ENCODE measurements around the gene RER1.

Gene RER1

GRCh38 chr1:2399890-2400575 is 8.4 kb downstream of the RER1 start:
- H3K36me3 ChIP-seq (ENCODE audit: insufficient read depth, low read length): peaks cover 87% of the 10 kb centered on the region
- H3K4me3 ChIP-seq (ENCODE audit: low read depth in 1 of 2, low read length in 2 of 2): no peak overlapping the region
- H3K27ac ChIP-seq (ENCODE audit: low read depth, low read length): no peak overlapping the region
- no peak overlapping the region for H3K9ac ChIP-seq (ENCODE audit: low read length)
- no peaks in the 10 kb centered on the region for H3K27me3 ChIP-seq (ENCODE audit: control insufficient read depth in 1 of 2, insufficient read depth in 2 of 2, low read length in 2 of 2)
- no peaks in the 10 kb centered on the region for H3K4me1 ChIP-seq (ENCODE audit: insufficient read depth, low read length)
- H3K9me3 ChIP-seq (ENCODE audit: low read length): no peaks in the 10 kb centered on the region

GRCh38 chr1:2400576-2400909 is 8.9 kb downstream of the RER1 start:
- Histone ChIP-seq H3K27me3 (ENCODE audit: control insufficient read depth in 1 of 2, insufficient read depth in 2 of 2, low read length in 2 of 2) (no peaks in the 10 kb centered on the region), H3K36me3 (ENCODE audit: insufficient read depth, low read length) (peaks cover 91% of the 10 kb centered on the region), H3K9ac (ENCODE audit: low read length) (no peak overlapping the region), H3K9me3 (ENCODE audit: low read length) (no peaks in the 10 kb centered on the region), H3K4me1 (ENCODE audit: insufficient read depth, low read length) (no peaks in the 10 kb centered on the region), H3K27ac (ENCODE audit: low read depth, low read length) (no peak overlapping the region), H3K4me3 (ENCODE audit: low read depth in 1 of 2, low read length in 2 of 2) (no peak overlapping the region)

DNA sequence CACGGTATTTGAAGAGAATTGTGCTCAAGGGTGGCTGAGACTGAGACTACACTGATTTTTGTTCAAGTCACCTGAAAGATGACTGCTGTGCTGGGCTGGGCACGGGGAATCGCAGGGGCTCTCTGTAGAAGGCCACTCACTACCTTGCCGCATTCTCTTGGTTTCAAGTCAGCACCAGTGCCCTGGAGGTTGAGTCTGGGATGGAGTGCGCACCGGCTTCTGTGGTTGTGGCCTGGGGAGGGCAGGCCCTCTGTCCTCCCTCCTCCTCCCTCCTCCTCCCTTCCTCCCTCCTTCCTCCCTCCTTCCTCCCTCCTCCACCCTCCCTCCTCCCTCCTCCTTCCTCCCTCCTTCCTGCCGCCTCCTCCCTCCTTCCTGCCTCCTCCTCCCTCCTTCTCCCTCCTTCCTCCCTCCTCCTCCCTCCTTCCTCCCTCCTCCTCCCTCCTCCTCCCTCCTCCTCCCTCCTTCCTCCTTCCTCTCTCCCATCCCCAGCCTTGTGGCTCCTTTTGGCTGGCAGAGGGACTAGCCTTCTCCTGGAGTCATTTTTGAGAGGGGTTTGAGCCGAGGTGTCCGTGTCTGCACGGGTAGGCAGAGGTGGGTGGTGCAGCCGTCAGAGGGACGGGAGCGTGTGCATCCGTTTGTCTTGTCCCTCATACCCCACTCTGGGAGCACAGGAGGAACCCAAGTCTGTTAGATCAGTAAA is 9.5 kb downstream of the RER1 start:
- H3K36me3 ChIP-seq (ENCODE audit: insufficient read depth, low read length): peaks cover 90% of the 10 kb centered on the region

GRCh38 chr1:2402420-2402819 is 10.8 kb downstream of the RER1 start:
- Histone ChIP-seq H3K4me3 (ENCODE audit: low read depth in 1 of 2, low read length in 2 of 2) (no peak overlapping the region), H3K9ac (ENCODE audit: low read length) (no peak overlapping the region), H3K36me3 (ENCODE audit: insufficient read depth, low read length) (peaks cover 91% of the 10 kb centered on the region)

More for the DNA sequence above, 9.5 kb downstream of the RER1 start:
- no peak overlapping the region for H3K9ac ChIP-seq (ENCODE audit: low read length)
- no peak overlapping the region for H3K27ac ChIP-seq (ENCODE audit: low read depth, low read length)
- H3K27me3 ChIP-seq (ENCODE audit: control insufficient read depth in 1 of 2, insufficient read depth in 2 of 2, low read length in 2 of 2): no peaks in the 10 kb centered on the region
- no peak overlapping the region for H3K4me3 ChIP-seq (ENCODE audit: low read depth in 1 of 2, low read length in 2 of 2)
- H3K4me1 ChIP-seq (ENCODE audit: insufficient read depth, low read length): no peaks in the 10 kb centered on the region
- no peaks in the 10 kb centered on the region for H3K9me3 ChIP-seq (ENCODE audit: low read length)

DNA sequence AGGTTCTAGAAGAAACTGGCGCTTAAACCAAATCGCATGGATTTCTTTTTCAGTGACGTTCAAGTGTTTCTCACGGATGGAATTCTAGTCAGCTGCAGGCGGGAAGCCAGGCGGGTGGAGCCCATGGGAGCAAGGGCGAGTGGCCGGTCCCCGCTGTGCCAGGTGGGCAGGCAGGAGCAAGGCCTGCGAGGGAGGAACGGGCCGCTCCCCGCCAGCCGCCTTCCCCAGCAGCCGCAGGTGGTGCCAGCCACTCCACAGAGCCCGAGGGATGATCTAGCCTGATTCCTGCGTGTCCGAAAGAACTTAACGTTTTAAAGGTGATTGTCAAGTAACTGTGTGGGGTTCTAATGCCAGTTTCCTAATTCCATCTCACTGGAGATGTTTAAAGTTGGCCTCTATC is 11.6 kb downstream of the RER1 start:
- Histone ChIP-seq H3K27me3 (ENCODE audit: control insufficient read depth in 1 of 2, insufficient read depth in 2 of 2, low read length in 2 of 2) (no peaks in the 10 kb centered on the region), H3K9me3 (ENCODE audit: low read length) (no peaks in the 10 kb centered on the region), H3K4me1 (ENCODE audit: insufficient read depth, low read length) (no peaks in the 10 kb centered on the region), H3K9ac (ENCODE audit: low read length) (no peak overlapping the region), H3K36me3 (ENCODE audit: insufficient read depth, low read length) (peaks cover 87% of the 10 kb centered on the region), H3K27ac (ENCODE audit: low read depth, low read length) (no peak overlapping the region), H3K4me3 (ENCODE audit: low read depth in 1 of 2, low read length in 2 of 2) (no peak overlapping the region)

More at GRCh38 chr1:2402420-2402819, 10.8 kb downstream of the RER1 start:
- H3K4me1 ChIP-seq (ENCODE audit: insufficient read depth, low read length): no peaks in the 10 kb centered on the region
- H3K27me3 ChIP-seq (ENCODE audit: control insufficient read depth in 1 of 2, insufficient read depth in 2 of 2, low read length in 2 of 2): no peaks in the 10 kb centered on the region
- no peaks in the 10 kb centered on the region for H3K9me3 ChIP-seq (ENCODE audit: low read length)
- no peak overlapping the region for H3K27ac ChIP-seq (ENCODE audit: low read depth, low read length)

GRCh38 chr1:2404142-2404889 is 12.7 kb downstream of the RER1 start:
- H3K4me3 ChIP-seq (ENCODE audit: low read depth in 1 of 2, low read length in 2 of 2): no peak overlapping the region
- no peak overlapping the region for H3K27ac ChIP-seq (ENCODE audit: low read depth, low read length)
- H3K36me3 ChIP-seq (ENCODE audit: insufficient read depth, low read length): peaks cover 78% of the 10 kb centered on the region
- no peaks in the 10 kb centered on the region for H3K4me1 ChIP-seq (ENCODE audit: insufficient read depth, low read length)
- H3K9me3 ChIP-seq (ENCODE audit: low read length): no peaks in the 10 kb centered on the region
- no peaks in the 10 kb centered on the region for H3K27me3 ChIP-seq (ENCODE audit: control insufficient read depth in 1 of 2, insufficient read depth in 2 of 2, low read length in 2 of 2)
- H3K9ac ChIP-seq (ENCODE audit: low read length): no peak overlapping the region

DNA sequence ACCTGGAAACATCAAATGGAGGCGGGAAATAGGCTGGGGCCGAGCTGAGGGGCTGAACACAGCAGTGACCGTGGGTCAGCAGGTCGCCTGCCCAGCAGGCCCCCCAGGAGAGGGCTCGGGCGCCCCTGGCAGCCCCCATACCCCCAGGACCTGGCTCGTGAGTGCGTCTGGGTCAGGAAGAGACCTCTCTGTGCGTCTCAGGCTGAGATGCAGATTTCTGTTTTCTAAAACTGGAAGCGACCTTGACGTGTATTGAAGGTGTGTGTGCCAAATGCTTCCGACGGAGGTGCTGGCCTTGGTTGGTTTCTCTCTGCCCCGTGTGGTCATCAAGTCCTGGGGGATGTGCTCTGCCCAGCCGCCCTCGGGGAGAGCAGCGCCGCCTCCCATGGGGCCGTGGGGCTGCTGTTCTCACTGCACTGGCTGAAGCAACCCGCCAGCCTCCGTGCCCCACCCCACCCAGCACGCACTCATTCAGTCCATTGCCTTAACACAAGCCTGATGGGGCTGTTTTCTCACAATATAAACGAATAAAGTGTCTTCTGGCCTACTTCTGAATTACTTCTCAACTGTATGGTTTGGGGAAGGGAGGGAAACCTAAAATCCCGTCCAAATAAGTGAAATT is 13.4 kb downstream of the RER1 start:
- Histone ChIP-seq H3K4me1 (ENCODE audit: insufficient read depth, low read length) (no peaks in the 10 kb centered on the region), H3K9ac (ENCODE audit: low read length) (no peak overlapping the region), H3K27me3 (ENCODE audit: control insufficient read depth in 1 of 2, insufficient read depth in 2 of 2, low read length in 2 of 2) (no peaks in the 10 kb centered on the region), H3K4me3 (ENCODE audit: low read depth in 1 of 2, low read length in 2 of 2) (no peak overlapping the region), H3K9me3 (ENCODE audit: low read length) (no peaks in the 10 kb centered on the region), H3K36me3 (ENCODE audit: insufficient read depth, low read length) (peaks cover 71% of the 10 kb centered on the region), H3K27ac (ENCODE audit: low read depth, low read length) (no peak overlapping the region)

- Histone ChIP-seq H3K9ac (ENCODE audit: low read length) (no peak overlapping the region), H3K36me3 (ENCODE audit: insufficient read depth, low read length) (peaks cover 63% of the 10 kb centered on the region), H3K27ac (ENCODE audit: low read depth, low read length) (no peak overlapping the region), H3K4me3 (ENCODE audit: low read depth in 1 of 2, low read length in 2 of 2) (no peak overlapping the region), H3K9me3 (ENCODE audit: low read length) (no peaks in the 10 kb centered on the region), H3K4me1 (ENCODE audit: insufficient read depth, low read length) (no peaks in the 10 kb centered on the region), H3K27me3 (ENCODE audit: control insufficient read depth in 1 of 2, insufficient read depth in 2 of 2, low read length in 2 of 2) (no peaks in the 10 kb centered on the region)
Observed at GRCh38 chr1:2405588-2406295, 14.1 kb downstream of the RER1 start.

DNA sequence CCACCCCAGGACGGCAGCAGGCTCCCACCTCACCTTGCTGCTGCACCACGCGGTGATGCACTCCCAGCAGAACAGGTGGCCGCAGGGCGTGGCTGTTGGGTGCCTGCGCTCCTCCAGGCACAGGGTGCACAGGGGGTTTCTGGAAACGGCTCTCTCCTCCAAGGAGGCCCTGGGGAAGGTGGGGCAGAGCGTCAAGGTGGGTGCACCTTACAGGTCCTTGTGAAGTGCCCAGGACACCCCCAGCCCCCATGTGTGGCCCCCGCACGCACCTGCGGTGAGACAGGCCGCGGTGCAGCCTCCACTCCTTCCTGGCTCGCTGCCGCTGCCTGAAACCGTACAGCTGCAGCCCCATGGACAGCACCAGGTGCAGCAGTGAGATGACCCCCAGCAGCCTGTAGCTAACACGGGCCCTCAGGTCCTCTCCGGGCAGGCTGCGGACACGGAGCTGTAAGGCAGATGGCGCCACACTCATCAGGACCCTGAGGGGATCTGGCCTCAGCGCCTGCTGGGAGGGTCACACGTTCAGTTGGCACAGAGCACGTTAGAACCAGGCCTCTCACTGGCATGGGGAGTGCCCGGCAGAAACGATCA is 14.9 kb downstream of the RER1 start:
- H3K4me3 ChIP-seq (ENCODE audit: low read depth in 1 of 2, low read length in 2 of 2): no peak overlapping the region
- no peaks in the 10 kb centered on the region for H3K9me3 ChIP-seq (ENCODE audit: low read length)
- no peak overlapping the region for H3K9ac ChIP-seq (ENCODE audit: low read length)
- H3K27me3 ChIP-seq (ENCODE audit: control insufficient read depth in 1 of 2, insufficient read depth in 2 of 2, low read length in 2 of 2): no peaks in the 10 kb centered on the region
- peaks cover 2% of the 10 kb centered on the region for H3K4me1 ChIP-seq (ENCODE audit: insufficient read depth, low read length)
- H3K27ac ChIP-seq (ENCODE audit: low read depth, low read length): no peak overlapping the region
- peaks cover 60% of the 10 kb centered on the region for H3K36me3 ChIP-seq (ENCODE audit: insufficient read depth, low read length)

- Histone ChIP-seq H3K9ac (ENCODE audit: low read length) (no peak overlapping the region), H3K9me3 (ENCODE audit: low read length) (no peaks in the 10 kb centered on the region), H3K27ac (ENCODE audit: low read depth, low read length) (no peak overlapping the region), H3K36me3 (ENCODE audit: insufficient read depth, low read length) (peaks cover 51% of the 10 kb centered on the region), H3K4me3 (ENCODE audit: low read depth in 1 of 2, low read length in 2 of 2) (no peak overlapping the region), H3K4me1 (ENCODE audit: insufficient read depth, low read length) (peaks cover 6% of the 10 kb centered on the region), H3K27me3 (ENCODE audit: control insufficient read depth in 1 of 2, insufficient read depth in 2 of 2, low read length in 2 of 2) (no peaks in the 10 kb centered on the region)
Observed at GRCh38 chr1:2407166-2407990, 15.7 kb downstream of the RER1 start.
